Measurements from ENCODE around the gene MXI1. TPM values are rescaled to one million over a fixed set of nuclear protein-coding genes. Genes with fewer than 3 reads are reported as not detected.

The MXI1 gene
- total and polyA plus RNA-seq, 2 donors (not counting 1 experiment from before 2014, with no cell fraction given) = 12.0 to 32.4 TPM

DNA sequence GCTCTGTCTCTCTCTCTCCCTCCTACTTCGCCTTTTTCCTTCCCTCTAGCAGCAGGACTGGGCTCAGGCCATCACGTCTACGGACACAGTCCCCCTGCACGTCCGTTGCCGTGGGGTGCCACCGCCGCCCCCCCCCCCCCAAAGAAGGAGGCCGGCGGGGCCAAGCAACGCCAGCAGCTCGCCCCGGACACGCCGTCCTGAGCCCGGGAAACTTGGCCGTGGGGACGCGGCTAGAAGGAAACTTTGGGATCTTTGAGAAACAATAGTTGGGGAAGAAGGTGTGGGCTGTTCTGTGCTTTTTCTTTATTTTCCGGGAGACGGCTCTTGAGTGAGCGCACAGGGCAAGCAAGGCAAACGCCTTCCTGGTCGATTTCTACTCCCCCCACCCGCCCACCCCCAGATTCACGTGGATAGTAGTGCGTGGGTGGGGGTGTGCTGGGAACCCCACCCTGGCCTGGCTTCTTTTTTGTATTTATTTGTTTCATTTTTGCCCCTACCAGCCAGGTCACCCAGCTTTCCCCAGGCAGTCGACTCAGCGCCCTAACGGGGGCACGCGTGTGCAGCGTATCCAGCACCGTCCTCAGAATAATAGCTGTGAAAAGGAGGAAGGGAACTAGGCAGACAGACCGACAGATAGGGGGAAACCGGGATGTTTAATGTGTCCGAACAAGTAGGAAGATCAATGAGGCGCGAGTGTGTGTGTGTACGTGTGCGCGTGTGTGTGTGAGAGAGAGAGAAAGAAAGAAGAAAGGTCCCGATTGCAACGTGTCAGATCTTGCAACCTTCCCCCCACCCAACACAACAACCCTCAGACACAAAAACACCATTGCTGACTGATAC is 1.4 kb downstream of the MXI1 start:
- POLR2A ChIA-PET = interaction anchor here (0.6 to 3.9 kb wide), 7 partner anchors 13 to 200 kb away, joined by 3 to 57 read pairs (median 4); no protein-coding TSS in a partner anchor
- peak overlapping the region; percentile 82 for H2AFZ ChIP-seq (ENCODE audit: insufficient read depth, low read depth, low read length, poor library complexity, severe bottlenecking)
- H4K20me1 ChIP-seq (ENCODE audit: control insufficient read depth, insufficient read depth, low read length, poor library complexity, severe bottlenecking) = no peaks in the 10 kb centered on the region
- WGBS (ENCODE audit: insufficient coverage) = 1% methylated on average over 11 of the region's 44 CpGs
- intact Hi-C loops (cut with micrococcal nuclease) = loop anchor here (1.0 to 5.0 kb wide), 4 partner anchors 52 to 148 kb away; partner anchors contain the start of gene SMNDC1
- ATAC-seq (ENCODE audit: low read depth) (peak; percentile 3), DNase-seq (peak; percentile 67)
- CTCF ChIA-PET = interaction anchor here (1.1 to 8.9 kb wide), 9 partner anchors 10 to 76 kb away, joined by 3 to 116 read pairs (median 6); no protein-coding TSS in a partner anchor
- peaks cover 0 to 4% (median 0%) of the 10 kb centered on the region in 3 donors for H3K9me3 ChIP-seq (ENCODE audit: control extremely low read depth in 1 of 3, control insufficient read depth in 2 of 3, insufficient read depth in 1 of 3, low read length in 2 of 3)
- peak overlapping the region; percentile 60 to 84 (median 74) for H3K4me3 ChIP-seq (ENCODE audit: control extremely low read depth in 1 of 5, extremely low read depth in 1 of 5, insufficient read depth in 1 of 5, low read depth in 2 of 5, low read length in 4 of 5)
- H3K27ac Mint-ChIP-seq = peak overlapping the region; percentile 89
- H3K9ac ChIP-seq (ENCODE audit: low read length) = peak overlapping the region; percentile 79
- no peaks in the 10 kb centered on the region for H3K36me3 ChIP-seq (replicated peaks in 1 of 2; ENCODE audit: control extremely low read depth in 1 of 2, control insufficient read depth in 1 of 2, extremely low read depth in 1 of 2, insufficient read depth in 2 of 2, low read length in 1 of 2)
- no peaks in the 10 kb centered on the region for H3K9me3 Mint-ChIP-seq (ENCODE audit: insufficient read depth)
- peaks cover 47% of the 10 kb centered on the region for H3K4me1 Mint-ChIP-seq
- peaks cover 8% of the 10 kb centered on the region for H3K79me2 ChIP-seq (ENCODE audit: control insufficient read depth, insufficient read depth, low read length)
- H3K4me1 ChIP-seq (ENCODE audit: control insufficient read depth in 2 of 2, insufficient read depth in 2 of 2, low read length in 2 of 2) = peaks cover 27 to 47% of the 10 kb centered on the region in 2 donors
- H3K4me2 ChIP-seq (replicated peaks; ENCODE audit: low read depth, low read length, poor library complexity, severe bottlenecking) = peak overlapping the region; percentile 100
- H3K27me3 ChIP-seq (replicated peaks in 1 of 4; ENCODE audit: control extremely low read depth in 1 of 4, control insufficient read depth in 3 of 4, insufficient read depth in 4 of 4, low read length in 3 of 4) = peaks cover 0 to 22% (median 7%) of the 10 kb centered on the region in 4 experiments
- peaks cover 8% of the 10 kb centered on the region for H3K27me3 Mint-ChIP-seq
- TF ChIP-seq, protein P1, sequence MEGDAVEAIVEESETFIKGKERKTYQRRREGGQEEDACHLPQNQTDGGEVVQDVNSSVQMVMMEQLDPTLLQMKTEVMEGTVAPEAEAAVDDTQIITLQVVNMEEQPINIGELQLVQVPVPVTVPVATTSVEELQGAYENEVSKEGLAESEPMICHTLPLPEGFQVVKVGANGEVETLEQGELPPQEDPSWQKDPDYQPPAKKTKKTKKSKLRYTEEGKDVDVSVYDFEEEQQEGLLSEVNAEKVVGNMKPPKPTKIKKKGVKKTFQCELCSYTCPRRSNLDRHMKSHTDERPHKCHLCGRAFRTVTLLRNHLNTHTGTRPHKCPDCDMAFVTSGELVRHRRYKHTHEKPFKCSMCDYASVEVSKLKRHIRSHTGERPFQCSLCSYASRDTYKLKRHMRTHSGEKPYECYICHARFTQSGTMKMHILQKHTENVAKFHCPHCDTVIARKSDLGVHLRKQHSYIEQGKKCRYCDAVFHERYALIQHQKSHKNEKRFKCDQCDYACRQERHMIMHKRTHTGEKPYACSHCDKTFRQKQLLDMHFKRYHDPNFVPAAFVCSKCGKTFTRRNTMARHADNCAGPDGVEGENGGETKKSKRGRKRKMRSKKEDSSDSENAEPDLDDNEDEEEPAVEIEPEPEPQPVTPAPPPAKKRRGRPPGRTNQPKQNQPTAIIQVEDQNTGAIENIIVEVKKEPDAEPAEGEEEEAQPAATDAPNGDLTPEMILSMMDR (IDR thresholded peaks at IDR 0.05) = no peak
- TF ChIP-seq EZH2 (IDR thresholded peaks at IDR 0.05; ENCODE audit: borderline replicate concordance, insufficient read depth, low read depth, low read length, poor library complexity, severe bottlenecking) = no peak
- H3K4me3 Mint-ChIP-seq = peak overlapping the region; percentile 98
- H3K27ac ChIP-seq (ENCODE audit: low read length in 2 of 2) = peak overlapping the region; percentile 45 to 57
